ENCODE results near the gene OFD1.

DNA sequence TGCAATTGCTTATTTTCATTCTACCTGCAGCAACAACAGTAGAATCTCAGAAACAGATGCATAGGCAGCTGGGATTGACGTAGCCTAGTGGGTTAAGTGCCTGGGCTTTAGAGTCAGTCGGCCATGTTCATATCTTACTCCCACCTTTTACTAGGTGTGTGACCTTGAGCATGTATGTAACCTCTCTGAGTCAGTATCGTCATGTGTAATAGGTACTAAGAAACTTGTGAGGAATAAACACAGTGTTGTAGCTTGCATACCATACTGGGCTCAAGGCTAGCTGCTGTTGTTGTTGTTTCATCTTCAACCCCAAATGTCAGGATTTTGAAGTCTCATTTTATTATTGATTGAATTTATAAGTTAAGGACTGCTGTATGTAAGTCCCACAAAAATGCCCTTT is 31.4 kb upstream of the OFD1 start:
- no peak for TF ChIP-seq CTCF (IDR thresholded peaks at IDR 0.05)
- no peak for TF ChIP-seq POLR2A (IDR thresholded peaks at IDR 0.05)
